NCI-H187 (cell line): ENCODE measurements around the gene GPD1.
"Not testable (repeated sequence)": the region's sequence is repeated elsewhere in the genome, so short reads cannot be mapped to it uniquely, and the experiment has no call there.

Source experiments
- DNase-seq, 2 experiments: peaks; one replicate each; lab custom pipeline; 2025; lab: John Stamatoyannopoulos, UW

The GPD1 gene

GRCh38 chr12:50073712-50074111, 30.1 kb upstream of the GPD1 start:
- no peak for DNase-seq

- peak; percentile 46 to 48 for DNase-seq
Observed at GRCh38 chr12:50074936-50075807, 28.6 kb upstream of the GPD1 start.

GRCh38 chr12:50075808-50076170, 28.0 kb upstream of the GPD1 start:
- no peak for DNase-seq

- no peak for DNase-seq
Observed at GRCh38 chr12:50077099-50077498, 26.7 kb upstream of the GPD1 start.

- no peak for DNase-seq
Observed at GRCh38 chr12:50078281-50078680, 25.5 kb upstream of the GPD1 start.

GRCh38 chr12:50079771-50080170, 24.0 kb upstream of the GPD1 start:
- DNase-seq = no peak

GRCh38 chr12:50081096-50081808, 22.6 kb upstream of the GPD1 start:
- DNase-seq = no peak

GRCh38 chr12:50082644-50083043, 21.2 kb upstream of the GPD1 start:
- DNase-seq = no peak

GRCh38 chr12:50083301-50083700, 20.5 kb upstream of the GPD1 start:
- no peak for DNase-seq

- not testable (repeated sequence) for DNase-seq
Observed at GRCh38 chr12:50084409-50084774, 19.4 kb upstream of the GPD1 start.

- DNase-seq = peak; percentile 81 to 92
Observed at GRCh38 chr12:50084775-50085614, 18.8 kb upstream of the GPD1 start, which contains the start of gene SMARCD1. Gene SMARCD1, plus strand, starts transcription at chr12:50085342. Its CDS starts 28 bp downstream, at chr12:50085370.

- no peak for DNase-seq
Observed at GRCh38 chr12:50085615-50086072, 18.2 kb upstream of the GPD1 start.

- no peak for DNase-seq
Observed at GRCh38 chr12:50086148-50086547, 17.7 kb upstream of the GPD1 start.

- DNase-seq = no peak
Observed at GRCh38 chr12:50087151-50087550, 16.7 kb upstream of the GPD1 start.

GRCh38 chr12:50087995-50088394, 15.8 kb upstream of the GPD1 start:
- no peak for DNase-seq

- peak in 1 of 2 experiments; percentile 60 for DNase-seq
Observed at GRCh38 chr12:50088577-50089335, 15.1 kb upstream of the GPD1 start.

GRCh38 chr12:50089730-50090129, 14.1 kb upstream of the GPD1 start:
- DNase-seq = no peak

GRCh38 chr12:50090391-50090790, 13.4 kb upstream of the GPD1 start:
- DNase-seq = no peak

GRCh38 chr12:50097952-50098351, 5.9 kb upstream of the GPD1 start:
- no peak for DNase-seq

GRCh38 chr12:50099302-50100008, 4.4 kb upstream of the GPD1 start:
- no peak for DNase-seq

- no peak for DNase-seq
Observed at GRCh38 chr12:50100561-50100960, 3.2 kb upstream of the GPD1 start.
